CD14-positive monocyte (primary cell): ENCODE results near the gene FHOD3. TPM values are rescaled to one million over a fixed set of nuclear protein-coding genes. Genes with fewer than 3 reads are reported as not detected.
A peak's percentile ranks its signal among the peaks of the same experiment; 100 is the strongest.

ENCODE experiments used
- DNase-seq, 3 donors: peaks; one replicate each; pipeline ENCODE4 v3.0.0-alpha.2; 2011 to 2022
- H2AFZ ChIP-seq: 2 replicates; pipeline ENCODE4 v1.6.0; 2012; ENCODE audit warnings: mild to moderate bottlenecking, low read depth, low read length, inconsistent platforms; ENCODE audit not compliant: insufficient read depth, poor library complexity, severe bottlenecking
- H3K27ac ChIP-seq, 2 donors: 1 replicate in 1 of 2; 2 replicates in 1 of 2; pipeline ENCODE4 v1.5.1; 2012 to 2013; ENCODE audit warnings: low read length in 2 of 2, control low read depth in 1 of 2, inconsistent platforms in 1 of 2, low read depth in 1 of 2, mild to moderate bottlenecking in 1 of 2
- H3K27me3 ChIP-seq, 2 donors: one replicate each; pipeline versions ENCODE4 v1.6.0 to v1.6.1; 2011 to 2013; ENCODE audit warnings: low read length in 2 of 2; ENCODE audit not compliant: control insufficient read depth in 2 of 2, insufficient read depth in 2 of 2
- H3K36me3 ChIP-seq, 2 donors: replicated peaks in 1 of 2; 1 replicate in 1 of 2; 2 replicates in 1 of 2; pipeline versions ENCODE4 v1.5.1 to v1.6.1; 2012 to 2013; ENCODE audit warnings: low read length in 2 of 2, control low read depth in 1 of 2, inconsistent platforms in 1 of 2, mild to moderate bottlenecking in 1 of 2; ENCODE audit not compliant: insufficient read depth in 2 of 2, control insufficient read depth in 1 of 2
- H3K4me1 ChIP-seq, 2 donors: 1 replicate in 1 of 2; 2 replicates in 1 of 2; pipeline versions ENCODE4 v1.5.1 to v1.6.1; 2012 to 2013; ENCODE audit warnings: low read length in 2 of 2, control low read depth in 1 of 2, inconsistent platforms in 1 of 2, mild to moderate bottlenecking in 1 of 2, moderate library complexity in 1 of 2; ENCODE audit not compliant: insufficient read depth in 2 of 2, control insufficient read depth in 1 of 2
- H3K4me2 ChIP-seq: replicated peaks from 2 replicates; pipeline ENCODE3; 2012; ENCODE audit warnings: low read length, moderate library complexity, mild to moderate bottlenecking; ENCODE audit not compliant: poor library complexity, severe bottlenecking; ENCODE audit errors: extremely low read depth
- H3K4me3 ChIP-seq, 3 experiments: fragments of 200-600 bp in 1 of 3; sonication (generic) in 1 of 3; replicated peaks in 1 of 3; 1 replicate in 2 of 3; 2 replicates in 1 of 3; pipeline ENCODE4 v1.5.1; 2011 to 2013; ENCODE audit warnings: low read length in 3 of 3, mild to moderate bottlenecking in 3 of 3, control low read depth in 2 of 3, low read depth in 2 of 3, inconsistent platforms in 1 of 3, moderate library complexity in 1 of 3
- H3K79me2 ChIP-seq: 2 replicates; pipeline ENCODE4 v1.6.0; 2012; ENCODE audit warnings: mild to moderate bottlenecking, control low read depth, inconsistent platforms, low read length, moderate library complexity; ENCODE audit not compliant: insufficient read depth
- H3K9ac ChIP-seq: 2 replicates; pipeline ENCODE4 v1.6.0; 2017; ENCODE audit warnings: low read length, mild to moderate bottlenecking; ENCODE audit not compliant: insufficient read depth, poor library complexity, severe bottlenecking
- H3K9me3 ChIP-seq, 2 donors: replicated peaks in 1 of 2; 1 replicate in 1 of 2; 2 replicates in 1 of 2; pipeline versions ENCODE4 v1.5.1 to v1.6.1; 2012 to 2013; ENCODE audit warnings: low read length in 2 of 2, control low read depth in 1 of 2; ENCODE audit not compliant: control insufficient read depth in 1 of 2, insufficient read depth in 1 of 2
- H4K20me1 ChIP-seq: 2 replicates; pipeline ENCODE4 v1.6.0; 2012; ENCODE audit warnings: mild to moderate bottlenecking, low read length, control low read depth, moderate library complexity; ENCODE audit not compliant: insufficient read depth
- H3K27ac Mint-ChIP-seq, 7 donors: one replicate each; pipeline ENCODE4 v1.8.0; 2020; ENCODE audit warnings: mild to moderate bottlenecking in 7 of 7, mixed read lengths in 7 of 7, moderate library complexity in 6 of 7, inconsistent platforms in 2 of 7
- H3K27me3 Mint-ChIP-seq, 3 donors: one replicate each; pipeline ENCODE4 v1.8.0; 2021 to 2022; ENCODE audit warnings: low read depth in 3 of 3, mild to moderate bottlenecking in 3 of 3, mixed read lengths in 3 of 3, moderate library complexity in 3 of 3, inconsistent platforms in 1 of 3
- H3K36me3 Mint-ChIP-seq, 2 donors: one replicate each; pipeline ENCODE4 v1.8.0; 2020; ENCODE audit warnings: mixed read lengths in 2 of 2, inconsistent platforms in 1 of 2, mild to moderate bottlenecking in 1 of 2
- H3K4me1 Mint-ChIP-seq: one replicate; pipeline ENCODE4 v1.8.0; 2020; ENCODE audit warnings: mild to moderate bottlenecking, mixed read lengths
- H3K4me3 Mint-ChIP-seq, 2 donors: one replicate each; pipeline ENCODE4 v1.8.0; 2020; ENCODE audit warnings: mild to moderate bottlenecking in 2 of 2, mixed read lengths in 2 of 2, moderate library complexity in 1 of 2
- H3K9me3 Mint-ChIP-seq, 7 donors: one replicate each; pipeline ENCODE4 v1.8.0; 2020 to 2022; ENCODE audit warnings: mixed read lengths in 7 of 7, mild to moderate bottlenecking in 6 of 7, moderate library complexity in 6 of 7, inconsistent platforms in 2 of 7
- WGBS: methylation state at CpG from one replicate; pipeline ENCODE4 v1.1.5; 2013; ENCODE audit warnings: missing lambda C conversion rate; ENCODE audit not compliant: insufficient coverage; 5-methylcytosine and 5-hydroxymethylcytosine counted together
- intact Hi-C, 2 donors: fragments of 100-400 bp; cut with micrococcal nuclease; formaldehyde crosslinking; loops; one replicate each; pipeline versions ENCODE4 v1.15.0 to v1.15.1; 2023
- polyA plus RNA-seq, 3 donors: library from polyadenylated mRNA; depleted of rRNA in 1 of 3; unstranded in 2 of 3; stranded (reverse) in 1 of 3; fragments of 300-500 nt in 2 of 3; fragments of >200 nt in 1 of 3; fragmentation: Illumina TruSeq in 2 of 3; gene quantifications; 1 replicate in 2 of 3; 2 replicates in 1 of 3; pipeline ENCODE4 v1.2.3, GENCODE V29; 2012 to 2021
- TF ChIP-seq, protein P1 (sequence below): fragments of 200-600 bp; IDR thresholded peaks from one replicate; pipeline ENCODE4 v1.8.0; 2022; ENCODE audit warnings: antibody characterized with exemption, mild to moderate bottlenecking

The FHOD3 gene
- polyA plus RNA-seq, 3 donors, result not detected

DNA sequence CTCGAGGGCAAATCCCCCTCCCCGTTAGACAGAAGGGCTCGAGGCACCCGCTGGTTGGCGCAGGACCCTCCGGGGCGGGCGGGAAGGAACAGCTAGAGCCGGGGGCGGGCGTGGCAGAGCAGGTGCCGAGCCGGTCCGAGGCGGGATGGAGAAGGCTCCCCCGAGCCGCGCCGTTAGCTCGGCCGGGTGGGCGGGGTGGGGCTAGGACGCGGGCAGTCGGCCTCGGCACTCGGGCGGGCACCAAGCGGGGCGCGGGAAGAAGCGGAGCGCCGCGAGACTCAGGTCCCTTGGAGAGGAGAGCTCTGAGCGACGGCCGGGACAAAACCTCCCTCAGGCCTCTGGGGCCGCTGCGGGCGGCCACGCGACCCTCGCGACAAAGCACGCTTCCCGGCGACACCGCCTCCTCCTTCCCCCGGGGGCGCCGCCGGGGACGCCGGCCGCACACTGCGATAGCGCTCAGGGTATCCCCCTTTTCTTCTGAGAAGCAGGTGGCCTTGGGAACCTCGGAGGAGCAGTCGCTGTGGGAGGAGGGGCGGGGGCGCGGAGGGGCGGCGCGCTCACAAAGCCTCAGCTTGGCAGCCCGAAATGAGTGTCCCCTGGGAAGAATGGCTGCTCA is 721 bp downstream of the FHOD3 start:
- H3K79me2 ChIP-seq, result no peaks in the 10 kb centered on the region
- Mint-ChIP-seq H3K36me3 (no peaks in the 10 kb centered on the region), H3K4me3 (peak overlapping the region in 1 of 2 donors; percentile 64), H3K4me1 (no peaks in the 10 kb centered on the region), H3K27me3 (peaks cover 31 to 49% (median 32%) of the 10 kb centered on the region in 3 donors), H3K27ac (no peak overlapping the region), H3K9me3 (peaks cover 0 to 4% (median 0%) of the 10 kb centered on the region in 7 donors)
- peak overlapping the region in 1 of 3 experiments; percentile 56 for H3K4me3 ChIP-seq
- H3K9me3 ChIP-seq, result peaks cover 0 to 18% of the 10 kb centered on the region in 2 donors
- no peak overlapping the region for H3K9ac ChIP-seq
- no peak for DNase-seq
- peak overlapping the region; percentile 58 for H3K4me2 ChIP-seq
- under 1% methylated on average over 57 of the region's 67 CpGs for WGBS
- no peak overlapping the region for H2AFZ ChIP-seq
- no peaks in the 10 kb centered on the region for H4K20me1 ChIP-seq
- intact Hi-C loops, result no loop called here
- no peaks in the 10 kb centered on the region for H3K36me3 ChIP-seq
- TF ChIP-seq, protein P1, sequence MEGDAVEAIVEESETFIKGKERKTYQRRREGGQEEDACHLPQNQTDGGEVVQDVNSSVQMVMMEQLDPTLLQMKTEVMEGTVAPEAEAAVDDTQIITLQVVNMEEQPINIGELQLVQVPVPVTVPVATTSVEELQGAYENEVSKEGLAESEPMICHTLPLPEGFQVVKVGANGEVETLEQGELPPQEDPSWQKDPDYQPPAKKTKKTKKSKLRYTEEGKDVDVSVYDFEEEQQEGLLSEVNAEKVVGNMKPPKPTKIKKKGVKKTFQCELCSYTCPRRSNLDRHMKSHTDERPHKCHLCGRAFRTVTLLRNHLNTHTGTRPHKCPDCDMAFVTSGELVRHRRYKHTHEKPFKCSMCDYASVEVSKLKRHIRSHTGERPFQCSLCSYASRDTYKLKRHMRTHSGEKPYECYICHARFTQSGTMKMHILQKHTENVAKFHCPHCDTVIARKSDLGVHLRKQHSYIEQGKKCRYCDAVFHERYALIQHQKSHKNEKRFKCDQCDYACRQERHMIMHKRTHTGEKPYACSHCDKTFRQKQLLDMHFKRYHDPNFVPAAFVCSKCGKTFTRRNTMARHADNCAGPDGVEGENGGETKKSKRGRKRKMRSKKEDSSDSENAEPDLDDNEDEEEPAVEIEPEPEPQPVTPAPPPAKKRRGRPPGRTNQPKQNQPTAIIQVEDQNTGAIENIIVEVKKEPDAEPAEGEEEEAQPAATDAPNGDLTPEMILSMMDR, result no peak
- peaks cover 74 to 85% of the 10 kb centered on the region in 2 donors for H3K27me3 ChIP-seq
- H3K27ac ChIP-seq, result no peak overlapping the region
- H3K4me1 ChIP-seq, result peaks cover 0 to 12% of the 10 kb centered on the region in 2 donors

DNA sequence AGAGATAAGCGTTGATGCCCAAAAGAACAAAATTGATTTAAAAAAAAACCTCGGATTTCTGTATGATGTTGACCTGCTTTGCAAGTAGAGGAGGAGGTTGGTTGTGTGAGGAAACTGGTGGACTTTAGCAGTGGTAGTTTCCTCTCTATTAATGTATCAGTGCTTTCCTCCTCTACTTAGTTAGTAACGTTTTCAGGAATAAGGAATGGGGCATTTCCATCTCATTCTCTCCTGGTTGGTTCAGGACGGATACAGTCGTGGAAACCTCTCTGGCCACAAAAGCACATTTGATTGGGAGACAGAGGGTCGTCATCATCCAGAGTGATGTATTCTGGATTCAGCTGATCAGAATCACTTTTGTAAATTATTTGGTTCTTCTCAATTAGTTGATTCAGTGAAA is 1.5 kb downstream of the FHOD3 start:
- Histone ChIP-seq H2AFZ (no peak overlapping the region), H3K9me3 (peaks cover 0 to 15% of the 10 kb centered on the region in 2 donors), H3K79me2 (no peaks in the 10 kb centered on the region), H3K4me2 (no peak overlapping the region), H3K27me3 (peaks cover 71 to 78% of the 10 kb centered on the region in 2 donors), H3K27ac (no peak overlapping the region), H4K20me1 (no peaks in the 10 kb centered on the region), H3K4me3 (no peak overlapping the region), H3K9ac (no peak overlapping the region), H3K4me1 (peaks cover 0 to 12% of the 10 kb centered on the region in 2 donors), H3K36me3 (no peaks in the 10 kb centered on the region)
- intact Hi-C loops, result no loop called here
- Mint-ChIP-seq H3K4me1 (no peaks in the 10 kb centered on the region), H3K36me3 (no peaks in the 10 kb centered on the region), H3K9me3 (peaks cover 0 to 4% (median 0%) of the 10 kb centered on the region in 7 donors), H3K27ac (no peak overlapping the region), H3K27me3 (peaks cover 32 to 55% (median 39%) of the 10 kb centered on the region in 3 donors), H3K4me3 (peak overlapping the region in 1 of 2 donors; percentile 72)
- TF ChIP-seq, protein P1, result no peak
- DNase-seq, result no peak
- WGBS, result no CpG with 5 or more reads among the region's 6 CpGs
